Kidney (tissue), 14 donors: ENCODE measurements around the gene KLHDC7B. TPM values are rescaled to one million over a fixed set of nuclear protein-coding genes. Genes with fewer than 3 reads are reported as not detected.

Experiments used
- DNase-seq, 5 donors: peaks; one replicate each; pipeline ENCODE4 v3.0.0-alpha.2; 2013 to 2020
- FAIRE-seq: peaks from 2 replicates; lab custom pipeline; 2012; peaks lifted over from hg19 to GRCh38; lab: Jason Lieb, UNC
- H3K27ac ChIP-seq, 2 donors: one replicate each; pipeline ENCODE4 v1.7.0; 2013; ENCODE audit warnings: low read depth in 2 of 2, low read length in 2 of 2, inconsistent platforms in 1 of 2
- H3K27me3 ChIP-seq: one replicate; pipeline ENCODE4 v1.7.1; 2013; ENCODE audit warnings: low read length, inconsistent platforms; ENCODE audit not compliant: control insufficient read depth, insufficient read depth
- H3K36me3 ChIP-seq, 3 donors: one replicate each; pipeline versions ENCODE4 v1.7.0 to v1.7.1; 2013; ENCODE audit warnings: low read length in 3 of 3, control low read depth in 1 of 3, inconsistent platforms in 1 of 3; ENCODE audit not compliant: insufficient read depth in 3 of 3, control insufficient read depth in 2 of 3
- H3K4me1 ChIP-seq, 3 donors: one replicate each; pipeline versions ENCODE4 v1.7.0 to v1.7.1; 2013; ENCODE audit warnings: low read length in 3 of 3, inconsistent platforms in 1 of 3, low read depth in 1 of 3; ENCODE audit not compliant: control insufficient read depth in 2 of 3, insufficient read depth in 2 of 3
- H3K4me3 ChIP-seq, 3 donors: one replicate each; pipeline versions ENCODE4 v1.7.0 to v1.8.1; 2013; ENCODE audit warnings: low read length in 3 of 3, control low read depth in 1 of 3, inconsistent platforms in 1 of 3
- H3K9ac ChIP-seq, 3 donors: one replicate each; pipeline versions ENCODE4 v1.7.0 to v1.7.1; 2013; ENCODE audit warnings: low read length in 3 of 3, control low read depth in 1 of 3, inconsistent platforms in 1 of 3
- H3K9me3 ChIP-seq, 3 donors: one replicate each; pipeline versions ENCODE4 v1.7.0 to v1.7.1; 2013; ENCODE audit warnings: low read length in 3 of 3, control low read depth in 1 of 3, inconsistent platforms in 1 of 3; ENCODE audit not compliant: control insufficient read depth in 2 of 3, insufficient read depth in 1 of 3
- intact Hi-C: fragments of 100-400 bp; cut with DNase I; formaldehyde crosslinking; loops from one replicate; pipeline ENCODE4 v1.11.1; 2022
- polyA plus RNA-seq: library from polyadenylated mRNA; stranded (reverse); fragments of 350-450 nt; fragmentation: Illumina TruSeq; extraction: RNeasy Lipid Tissue Mini Kit (QIAGEN cat#74804); gene quantifications from one replicate; pipeline ENCODE4 v1.2.3, GENCODE V29; 2014; ENCODE audit warnings: low read depth, low replicate concordance; ENCODE audit not compliant: insufficient read depth
- total RNA-seq: library from RNA; stranded (reverse); fragmentation: NEBNext Ultra II Directional; extraction: Animal tissue kit (Norgen Biotek cat#: 25700); gene quantifications from one replicate; pipeline ENCODE4 v1.2.1, GENCODE V29; 2021
- TF ChIP-seq, protein P1 (sequence below): IDR thresholded peaks from 3 replicates; pipeline ENCODE4 v1.5.1; 2012; ENCODE audit warnings: mild to moderate bottlenecking, moderate library complexity, borderline replicate concordance; ENCODE audit not compliant: insufficient read depth; ENCODE audit errors: extremely low read depth
- donor health status: control.
- donor health status: control.
- donor health status: control.
- donor health status: control.
- donor health status: control.
- donor health status: DM: yes; HTN: yes; CAD: no.
- donor health status: Normal renal cell carcinoma (clear cell type).

The KLHDC7B gene
- total and polyA plus RNA-seq, 2 donors from 2014 or later = 1.4 to 16.1 TPM

DNA sequence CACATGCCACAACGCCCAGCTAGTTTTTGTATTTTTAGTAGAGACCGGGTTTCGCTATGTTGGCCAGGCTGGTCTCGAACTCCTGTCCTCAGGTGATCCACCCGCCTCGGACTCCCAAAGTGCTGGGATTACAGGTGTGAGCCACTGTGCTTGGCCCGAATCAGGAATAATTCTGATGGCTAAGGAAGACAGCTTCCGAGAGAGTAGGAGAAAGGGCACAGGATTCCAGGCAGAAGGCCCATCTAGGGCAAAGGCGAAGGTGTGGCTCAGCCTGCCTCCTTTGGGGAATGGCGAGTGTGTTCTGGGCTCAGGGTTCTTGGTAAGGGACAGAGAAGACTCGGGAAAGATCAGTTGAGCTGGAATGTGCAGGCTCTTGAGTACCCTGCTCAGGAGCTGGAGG is 18.6 kb downstream of the KLHDC7B start:
- Histone ChIP-seq H3K36me3 (no peaks in the 10 kb centered on the region), H3K27ac (no peak overlapping the region), H3K27me3 (no peaks in the 10 kb centered on the region), H3K4me3 (no peak overlapping the region), H3K4me1 (peaks cover 0 to 10% (median under 1%) of the 10 kb centered on the region in 3 donors), H3K9ac (no peak overlapping the region), H3K9me3 (no peaks in the 10 kb centered on the region)
- FAIRE-seq = no peak
- DNase-seq = no peak
- TF ChIP-seq, protein P1, sequence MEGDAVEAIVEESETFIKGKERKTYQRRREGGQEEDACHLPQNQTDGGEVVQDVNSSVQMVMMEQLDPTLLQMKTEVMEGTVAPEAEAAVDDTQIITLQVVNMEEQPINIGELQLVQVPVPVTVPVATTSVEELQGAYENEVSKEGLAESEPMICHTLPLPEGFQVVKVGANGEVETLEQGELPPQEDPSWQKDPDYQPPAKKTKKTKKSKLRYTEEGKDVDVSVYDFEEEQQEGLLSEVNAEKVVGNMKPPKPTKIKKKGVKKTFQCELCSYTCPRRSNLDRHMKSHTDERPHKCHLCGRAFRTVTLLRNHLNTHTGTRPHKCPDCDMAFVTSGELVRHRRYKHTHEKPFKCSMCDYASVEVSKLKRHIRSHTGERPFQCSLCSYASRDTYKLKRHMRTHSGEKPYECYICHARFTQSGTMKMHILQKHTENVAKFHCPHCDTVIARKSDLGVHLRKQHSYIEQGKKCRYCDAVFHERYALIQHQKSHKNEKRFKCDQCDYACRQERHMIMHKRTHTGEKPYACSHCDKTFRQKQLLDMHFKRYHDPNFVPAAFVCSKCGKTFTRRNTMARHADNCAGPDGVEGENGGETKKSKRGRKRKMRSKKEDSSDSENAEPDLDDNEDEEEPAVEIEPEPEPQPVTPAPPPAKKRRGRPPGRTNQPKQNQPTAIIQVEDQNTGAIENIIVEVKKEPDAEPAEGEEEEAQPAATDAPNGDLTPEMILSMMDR = no peak
- intact Hi-C loops = no loop called here

GRCh38 chr22:50567721-50568252 is 22.1 kb downstream of the KLHDC7B start:
- intact Hi-C loops = no loop called here
- Histone ChIP-seq H3K4me1 (peaks cover 0 to 23% (median 11%) of the 10 kb centered on the region in 3 donors), H3K27me3 (no peaks in the 10 kb centered on the region), H3K27ac (no peak overlapping the region), H3K36me3 (peaks cover 0 to 10% (median 7%) of the 10 kb centered on the region in 3 donors), H3K9ac (no peak overlapping the region), H3K4me3 (no peak overlapping the region), H3K9me3 (no peaks in the 10 kb centered on the region)
- FAIRE-seq = no peak
- TF ChIP-seq, protein P1 = no peak
- no peak for DNase-seq

- Histone ChIP-seq H3K27me3 (no peaks in the 10 kb centered on the region), H3K4me3 (no peak overlapping the region), H3K9ac (no peak overlapping the region), H3K4me1 (peaks cover 0 to 17% (median 11%) of the 10 kb centered on the region in 3 donors), H3K27ac (no peak overlapping the region), H3K9me3 (no peaks in the 10 kb centered on the region), H3K36me3 (peaks cover 0 to 10% (median 7%) of the 10 kb centered on the region in 3 donors)
- intact Hi-C loops = no loop called here
- FAIRE-seq (no peak), DNase-seq (peak in 1 of 5 donors; percentile 64)
- TF ChIP-seq, protein P1 = no peak
Observed at GRCh38 chr22:50568626-50569025, 22.9 kb downstream of the KLHDC7B start.

GRCh38 chr22:50569041-50569459 is 23.4 kb downstream of the KLHDC7B start:
- no peaks in the 10 kb centered on the region for H3K9me3 ChIP-seq
- no peak overlapping the region for H3K9ac ChIP-seq
- H3K4me3 ChIP-seq = no peak overlapping the region
- FAIRE-seq (no peak), DNase-seq (peak in 1 of 5 donors; percentile 67)
- no peak overlapping the region for H3K27ac ChIP-seq
- H3K4me1 ChIP-seq = peaks cover 0 to 15% (median 11%) of the 10 kb centered on the region in 3 donors
- TF ChIP-seq, protein P1 = no peak
- H3K36me3 ChIP-seq = peaks cover 0 to 10% (median 7%) of the 10 kb centered on the region in 3 donors
- no peaks in the 10 kb centered on the region for H3K27me3 ChIP-seq
- intact Hi-C loops = no loop called here
